Measurements from ENCODE around the gene EPHX1. TPM values are rescaled to one million over a fixed set of nuclear protein-coding genes. Genes with fewer than 3 reads are reported as not detected.

EPHX1 gene
- 1 to 10 TPM; 1.4 to 1.8 TPM for total RNA-seq

GRCh38 chr1:225809842-225810578 is at the start of gene EPHX1:
Gene EPHX1 (plus strand): TSS chr1:225810124. CDS start chr1:225828730, 18,606 bp downstream.

GRCh38 chr1:225777583-225778336 is 32.2 kb upstream of the EPHX1 start, which contains the start of gene SRP9:
Gene SRP9 (plus strand): TSS chr1:225777826. CDS start chr1:225777941, 115 bp downstream.

GRCh38 chr1:225881959-225882693 is 72.2 kb downstream of the EPHX1 start, which contains the start of gene TMEM63A:
Gene TMEM63A (minus strand): TSS chr1:225882380. CDS start chr1:225877580, 4,800 bp downstream.

GRCh38 chr1:225888898-225889601 is 79.1 kb downstream of the EPHX1 start, which contains the start of gene LEFTY1:
Gene LEFTY1 (minus strand): TSS chr1:225889146. CDS start chr1:225889066, 80 bp downstream.

Other genes with a start within 250 kb of the EPHX1 start
- not detected for gene ENAH, start 157.0 kb upstream of the EPHX1 start, total RNA-seq
- gene SRP9, start 32.3 kb upstream of the EPHX1 start, total RNA-seq, result 100 to 1,000 TPM; 217 to 226 TPM
- gene TMEM63A, start 72.3 kb downstream of the EPHX1 start, total RNA-seq, result 100 to 1,000 TPM; 241 to 250 TPM
- gene LEFTY1, start 79.0 kb downstream of the EPHX1 start, total RNA-seq, result under 1 TPM in 1 of 2 experiments, not detected in 1; 0.19 TPM
- 100 to 1,000 TPM; 114 to 115 TPM for gene PYCR2, start 114.1 kb downstream of the EPHX1 start, total RNA-seq
- gene LEFTY2, start 131.1 kb downstream of the EPHX1 start, total RNA-seq, result not detected
- gene SDE2, start 189.2 kb downstream of the EPHX1 start, total RNA-seq, result 10 to 100 TPM; 16.6 to 17.2 TPM